HEK293 (cell line): ENCODE results near the gene SOX6.

Experiments used
- CTCF ChIA-PET: fragments of 350-600 bp; formaldehyde crosslinking; extraction: SDS; loops from one replicate; lab custom pipeline; 2021; ENCODE audit warnings: antibody characterized with exemption; lab: Yijun Ruan, JAX
- POLR2A ChIA-PET: fragments of 300-600 bp; formaldehyde crosslinking; extraction: SDS; loops from one replicate; lab custom pipeline; 2020; ENCODE audit warnings: antibody characterized with exemption, inconsistent platforms; lab: Yijun Ruan, JAX
- H3K27ac ChIP-seq: fragments of 200-500 bp; sonication (Bioruptor generic); 2 replicates; pipeline ENCODE4 v1.5.1; 2014; ENCODE audit warnings: low read depth, low read length, control low read depth, inconsistent platforms; ENCODE audit errors: extremely low read depth
- H3K36me3 ChIP-seq, 2 experiments: fragments of 200-500 bp in 1 of 2; sonication (Bioruptor generic) in 1 of 2; 1 replicate in 1 of 2; 2 replicates in 1 of 2; pipeline ENCODE4 v1.5.1; 2014 to 2017; ENCODE audit warnings: inconsistent platforms in 2 of 2, low read length in 2 of 2; ENCODE audit not compliant: control insufficient read depth in 2 of 2, insufficient read depth in 1 of 2
- H3K4me1 ChIP-seq: fragments of 200-500 bp; sonication (Bioruptor generic); 2 replicates; pipeline ENCODE4 v1.5.1; 2014; ENCODE audit warnings: mild to moderate bottlenecking, low read length, inconsistent platforms; ENCODE audit not compliant: control insufficient read depth, insufficient read depth
- H3K4me3 ChIP-seq: 2 replicates; pipeline ENCODE4 v1.5.1; 2011; ENCODE audit warnings: low read depth, mild to moderate bottlenecking, control low read depth, low read length, moderate library complexity
- H3K9me3 ChIP-seq: fragments of 200-500 bp; sonication (Bioruptor generic); 2 replicates; pipeline ENCODE4 v1.5.1; 2014; ENCODE audit warnings: low read depth, low read length, inconsistent platforms; ENCODE audit not compliant: control insufficient read depth, insufficient read depth
- GFI1B ChIP-seq: fragments of 450-650 bp; formaldehyde crosslinking; IDR thresholded peaks from 2 replicates; pipeline ENCODE4 v1.5.1; 2016; ENCODE audit warnings: missing biosample characterization, missing genetic modification characterization
- SALL2 ChIP-seq: fragments of 450-650 bp; formaldehyde crosslinking; IDR thresholded peaks from 2 replicates; pipeline ENCODE4 v1.5.0; 2017; ENCODE audit warnings: missing biosample characterization, mild to moderate bottlenecking, missing genetic modification characterization, borderline replicate concordance
- SP3 ChIP-seq: fragments of 450-650 bp; formaldehyde crosslinking; IDR thresholded peaks from 2 replicates; pipeline ENCODE4 v1.5.1; 2016; ENCODE audit warnings: missing biosample characterization, missing genetic modification characterization
- SP7 ChIP-seq: fragments of 450-650 bp; formaldehyde crosslinking; IDR thresholded peaks from 2 replicates; pipeline ENCODE4 v1.5.1; 2016; ENCODE audit warnings: missing biosample characterization, missing genetic modification characterization
- TRIM28 ChIP-seq: IDR thresholded peaks from 2 replicates; pipeline ENCODE4 v1.6.1; 2011; ENCODE audit warnings: low read length, control low read depth, borderline replicate concordance
- YY2 ChIP-seq: fragments of 450-650 bp; formaldehyde crosslinking; IDR thresholded peaks from 2 replicates; pipeline ENCODE4 v1.5.1; 2016; ENCODE audit warnings: missing biosample characterization, missing genetic modification characterization
- ZBTB17 ChIP-seq: fragments of 450-650 bp; formaldehyde crosslinking; IDR thresholded peaks from 2 replicates; pipeline ENCODE4 v1.5.1; 2016; ENCODE audit warnings: missing biosample characterization, missing genetic modification characterization
- ZNF157 ChIP-seq: fragments of 450-650 bp; formaldehyde crosslinking; IDR thresholded peaks from 2 replicates; pipeline ENCODE4 v1.5.1; 2016; ENCODE audit warnings: missing biosample characterization, missing genetic modification characterization
- ZNF274 ChIP-seq, 2 experiments: fragments of 200-500 bp in 1 of 2; fragments of 450-650 bp in 1 of 2; sonication (Bioruptor generic) in 1 of 2; formaldehyde crosslinking in 1 of 2; IDR thresholded peaks; 2 replicates each; pipeline versions ENCODE4 v1.5.1 to v1.6.1; 2014 to 2016; ENCODE audit warnings: borderline replicate concordance in 1 of 2, inconsistent platforms in 1 of 2, low read length in 1 of 2, missing biosample characterization in 1 of 2, missing genetic modification characterization in 1 of 2
- ZNF335 ChIP-seq: fragments of 450-650 bp; formaldehyde crosslinking; conservative IDR thresholded peaks from 2 replicates; pipeline ENCODE4 v1.5.1; 2016; ENCODE audit warnings: missing biosample characterization, missing genetic modification characterization
- ZNF350 ChIP-seq: fragments of 450-650 bp; formaldehyde crosslinking; IDR thresholded peaks from 2 replicates; pipeline ENCODE4 v1.5.0; 2017; ENCODE audit warnings: missing biosample characterization, mild to moderate bottlenecking, missing genetic modification characterization
- ZNF416 ChIP-seq: fragments of 450-650 bp; formaldehyde crosslinking; IDR thresholded peaks from 2 replicates; pipeline ENCODE4 v1.5.1; 2016; ENCODE audit warnings: missing biosample characterization, missing genetic modification characterization
- ZNF514 ChIP-seq: fragments of 450-650 bp; formaldehyde crosslinking; IDR thresholded peaks from 2 replicates; pipeline ENCODE4 v1.5.1; 2016; ENCODE audit warnings: missing biosample characterization, missing genetic modification characterization
- ZNF600 ChIP-seq: fragments of 450-650 bp; formaldehyde crosslinking; IDR thresholded peaks from 2 replicates; pipeline ENCODE4 v1.5.1; 2016; ENCODE audit warnings: missing biosample characterization, missing genetic modification characterization
- ZNF660 ChIP-seq: fragments of 450-650 bp; IDR thresholded peaks from 2 replicates; pipeline ENCODE4 v1.5.1; 2018; ENCODE audit warnings: missing biosample characterization, mild to moderate bottlenecking, missing genetic modification characterization
- ZNF768 ChIP-seq: fragments of 450-650 bp; formaldehyde crosslinking; IDR thresholded peaks from 2 replicates; pipeline ENCODE4 v1.5.1; 2018; ENCODE audit warnings: missing biosample characterization, mild to moderate bottlenecking, missing genetic modification characterization
- ZNF776 ChIP-seq: fragments of 450-650 bp; formaldehyde crosslinking; IDR thresholded peaks from 2 replicates; pipeline ENCODE4 v1.5.0; 2017; ENCODE audit warnings: missing biosample characterization, missing genetic modification characterization, borderline replicate concordance
- ZNF785 ChIP-seq: fragments of 450-650 bp; formaldehyde crosslinking; IDR thresholded peaks from 2 replicates; pipeline ENCODE4 v1.5.1; 2016; ENCODE audit warnings: missing biosample characterization, missing genetic modification characterization
- TF ChIP-seq, protein P1 (sequence below): fragments of 450-650 bp; formaldehyde crosslinking; IDR thresholded peaks from 2 replicates; pipeline ENCODE4 v1.5.1; 2017; ENCODE audit warnings: missing biosample characterization, missing genetic modification characterization

The SOX6 gene

DNA sequence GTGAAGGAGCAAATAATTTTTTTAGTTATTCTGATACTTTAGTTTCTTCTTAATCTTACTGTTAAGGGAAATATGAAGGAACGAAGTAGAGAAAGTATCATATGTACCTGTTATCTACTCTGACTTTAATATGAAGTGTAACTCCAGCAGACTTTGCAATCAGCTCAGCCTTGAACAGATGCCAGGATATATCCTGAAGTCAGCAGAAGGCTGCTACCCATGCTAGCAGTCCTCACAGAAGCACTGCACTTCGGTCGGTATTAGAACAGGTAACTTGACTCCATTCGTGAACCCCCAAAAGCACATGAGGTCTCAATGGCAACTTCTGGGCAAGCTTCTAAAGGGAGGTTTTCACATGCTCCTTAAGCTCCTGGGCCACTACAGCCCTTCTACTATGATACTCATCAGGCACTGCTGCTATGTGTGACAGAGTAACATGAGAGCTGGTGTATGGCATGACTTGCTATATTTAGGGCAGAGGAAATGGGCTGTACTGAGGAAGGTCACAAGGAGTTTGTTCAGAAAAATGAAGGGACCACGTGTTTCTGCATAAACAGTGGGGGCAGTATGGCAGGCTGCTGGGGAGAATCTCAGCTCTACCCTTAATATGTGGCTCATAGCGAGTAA lies 344.1 kb downstream of the SOX6 start:
- TF ChIP-seq SP3: no peak
- no peak for TF ChIP-seq ZNF514 (tag by site-specific recombination)
- no peak for TF ChIP-seq ZNF660 (tag by site-specific recombination)
- TF ChIP-seq, protein P1, sequence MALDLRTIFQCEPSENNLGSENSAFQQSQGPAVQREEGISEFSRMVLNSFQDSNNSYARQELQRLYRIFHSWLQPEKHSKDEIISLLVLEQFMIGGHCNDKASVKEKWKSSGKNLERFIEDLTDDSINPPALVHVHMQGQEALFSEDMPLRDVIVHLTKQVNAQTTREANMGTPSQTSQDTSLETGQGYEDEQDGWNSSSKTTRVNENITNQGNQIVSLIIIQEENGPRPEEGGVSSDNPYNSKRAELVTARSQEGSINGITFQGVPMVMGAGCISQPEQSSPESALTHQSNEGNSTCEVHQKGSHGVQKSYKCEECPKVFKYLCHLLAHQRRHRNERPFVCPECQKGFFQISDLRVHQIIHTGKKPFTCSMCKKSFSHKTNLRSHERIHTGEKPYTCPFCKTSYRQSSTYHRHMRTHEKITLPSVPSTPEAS (tag by site-specific recombination): no peak
- no peak for TF ChIP-seq ZNF776
- no peak for TF ChIP-seq ZNF350 (tag by site-specific recombination)
- TF ChIP-seq ZBTB17 (tag by site-specific recombination): no peak
- TF ChIP-seq ZNF768: no peak
- TF ChIP-seq ZNF335 (tag by site-specific recombination): no peak
- TF ChIP-seq YY2: no peak
- TF ChIP-seq ZNF157 (tag by site-specific recombination): no peak
- TF ChIP-seq ZNF274 (IDR thresholded peaks at IDR 0.05; ENCODE audit: low read length): no peak
- TF ChIP-seq ZNF274 (tag by site-specific recombination; IDR thresholded peaks at IDR 0.05; ENCODE audit: borderline replicate concordance): no peak
- no peak for TF ChIP-seq ZNF416
- no peak for TF ChIP-seq TRIM28
- no peak for TF ChIP-seq ZNF785
- H3K9me3 ChIP-seq: no peaks in the 10 kb centered on the region
- POLR2A ChIA-PET: no interaction called here
- no peaks in the 10 kb centered on the region for H3K36me3 ChIP-seq
- H3K27ac ChIP-seq: no peak overlapping the region
- no peaks in the 10 kb centered on the region for H3K4me1 ChIP-seq
- no peak overlapping the region for H3K4me3 ChIP-seq
- CTCF ChIA-PET: no interaction called here

DNA sequence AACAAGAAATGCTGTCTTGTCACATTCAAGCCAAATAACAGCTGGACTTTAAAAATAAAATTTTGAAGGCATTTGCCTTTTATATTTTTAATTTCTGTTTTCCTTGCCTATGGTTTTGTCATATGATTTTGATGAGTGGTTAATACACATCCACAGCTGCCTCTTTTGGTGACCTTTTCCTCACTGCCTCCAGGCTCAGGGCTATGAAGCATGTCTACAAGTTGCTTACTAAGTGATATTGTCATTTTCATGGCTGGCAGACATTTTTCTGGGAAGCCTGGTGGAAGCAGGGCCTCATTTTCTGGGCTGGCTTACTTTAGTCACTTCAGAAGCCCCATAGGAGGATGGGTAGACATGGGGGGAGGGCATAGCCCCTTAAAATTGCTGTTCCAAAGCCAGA lies 344.9 kb downstream of the SOX6 start:
- no peak overlapping the region for H3K27ac ChIP-seq
- CTCF ChIA-PET: no interaction called here
- no peaks in the 10 kb centered on the region for H3K4me1 ChIP-seq
- H3K4me3 ChIP-seq: no peak overlapping the region
- H3K9me3 ChIP-seq: no peaks in the 10 kb centered on the region
- no peaks in the 10 kb centered on the region for H3K36me3 ChIP-seq
- no peak for TF ChIP-seq SP7 (tag by site-specific recombination)
- TF ChIP-seq GFI1B: no peak
- TF ChIP-seq, protein P1 (tag by site-specific recombination): no peak
- POLR2A ChIA-PET: no interaction called here

DNA sequence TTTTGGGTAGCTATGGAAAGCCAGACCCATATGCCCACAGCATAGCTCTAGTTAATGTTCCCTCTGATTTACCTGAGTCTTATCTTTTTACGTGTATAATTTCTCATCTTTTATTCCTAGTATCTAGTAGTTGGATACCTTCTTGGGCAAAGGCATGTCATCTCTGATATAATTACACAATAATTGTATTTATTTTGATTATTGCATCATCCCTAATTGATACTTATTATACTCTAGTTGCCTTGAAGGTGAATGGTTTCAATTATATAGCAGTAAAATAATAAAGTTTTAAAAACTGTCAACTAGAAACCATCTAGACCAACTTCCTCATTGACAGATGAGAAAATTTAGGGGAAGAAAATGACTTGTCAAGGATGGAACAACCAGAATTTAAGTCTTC lies 347.3 kb downstream of the SOX6 start:
- ChIA-PET CTCF (interaction anchor here (0.6 kb wide), 1 partner anchor 530 kb away, joined by 4 read pairs; no protein-coding TSS in a partner anchor), POLR2A (no interaction called here)
- TF ChIP-seq SALL2 (tag by site-specific recombination) (no peak), ZNF600 (tag by site-specific recombination) (no peak)
- Histone ChIP-seq H3K27ac (no peak overlapping the region), H3K36me3 (no peaks in the 10 kb centered on the region), H3K4me3 (no peak overlapping the region), H3K9me3 (no peaks in the 10 kb centered on the region), H3K4me1 (no peaks in the 10 kb centered on the region)
